Vagina (tissue), 2 donors: ENCODE measurements around the gene VSTM4. TPM values are rescaled to one million over a fixed set of nuclear protein-coding genes. Genes with fewer than 3 reads are reported as not detected.

Experiments
- DNase-seq, 2 donors: peaks; one replicate each; pipeline ENCODE4 v3.0.0-alpha.2; 2017; ENCODE audit errors: extremely low spot score in 2 of 2
- H3K27ac ChIP-seq: fragments of 200-600 bp; sonication (generic); one replicate; pipeline ENCODE4 v1.5.1; 2019
- H3K27me3 ChIP-seq: fragments of 200-600 bp; sonication (generic); one replicate; pipeline ENCODE4 v1.5.1; 2019
- H3K36me3 ChIP-seq, 2 donors: fragments of 200-600 bp; sonication (generic); one replicate each; pipeline ENCODE4 v1.5.1; 2017 to 2019
- H3K4me1 ChIP-seq: fragments of 200-600 bp; sonication (generic); one replicate; pipeline ENCODE4 v1.5.1; 2019
- H3K4me3 ChIP-seq, 2 donors: fragments of 200-600 bp; sonication (generic); 1 replicate in 1 of 2; 2 replicates in 1 of 2; pipeline ENCODE4 v1.5.1; 2016 to 2019
- H3K9me3 ChIP-seq: fragments of 200-600 bp; sonication (generic); one replicate; pipeline ENCODE4 v1.5.1; 2019
- CTCF ChIP-seq, 3 experiments: fragments of 450-650 bp in 2 of 3; fragments of 200-600 bp in 1 of 3; sonication (generic) in 1 of 3; IDR thresholded peaks; one replicate each; pipeline ENCODE4 v1.5.1; 2017 to 2019; ENCODE audit warnings: antibody characterized with exemption in 3 of 3, mild to moderate bottlenecking in 2 of 3, moderate library complexity in 2 of 3
- POLR2A ChIP-seq, 2 donors: fragments of 450-650 bp; IDR thresholded peaks; one replicate each; pipeline ENCODE4 v1.6.1; 2017; ENCODE audit warnings: antibody characterized with exemption in 2 of 2, mild to moderate bottlenecking in 2 of 2, moderate library complexity in 2 of 2
- POLR2AphosphoS5 ChIP-seq, 2 donors: sonication (generic); formaldehyde crosslinking; IDR thresholded peaks; one replicate each; pipeline ENCODE4 v1.9.0; 2017; ENCODE audit warnings: antibody characterized with exemption in 2 of 2, mild to moderate bottlenecking in 2 of 2, low read depth in 1 of 2; ENCODE audit not compliant: insufficient read depth in 1 of 2
- intact Hi-C: fragments of 100-400 bp; cut with DNase I; formaldehyde crosslinking; loops from one replicate; pipeline ENCODE4 v1.15.1; 2023
- total RNA-seq: library from RNA; depleted of rRNA; stranded (reverse); fragments of >200 nt; gene quantifications from one replicate; pipeline ENCODE4 v1.2.3, GENCODE V29; 2016

Gene VSTM4
- total RNA-seq, 1 donor from 2014 or later, result 14.0 TPM

- Histone ChIP-seq H3K27me3 (no peaks in the 10 kb centered on the region), H3K36me3 (no peaks in the 10 kb centered on the region), H3K4me3 (peak overlapping the region in 1 of 2 donors; percentile 12), H3K9me3 (no peaks in the 10 kb centered on the region), H3K4me1 (peaks cover 78% of the 10 kb centered on the region), H3K27ac (no peak overlapping the region)
- peak in 1 of 2 donors; percentile 80 for DNase-seq
- intact Hi-C loops, result no loop called here
- TF ChIP-seq CTCF (IDR thresholded peaks at IDR 0.05) (no peak), POLR2AphosphoS5 (IDR thresholded peaks at IDR 0.05; ENCODE audit: insufficient read depth in 1 of 2, low read depth in 1 of 2) (peak in 1 of 2 donors; percentile 65)
Observed at GRCh38 chr10:49109669-49110340, 5.5 kb downstream of the VSTM4 start.

- DNase-seq, result peak in 1 of 2 donors; percentile 74
- H3K4me1 ChIP-seq, result peaks cover 72% of the 10 kb centered on the region
- no peak overlapping the region for H3K27ac ChIP-seq
- TF ChIP-seq CTCF (IDR thresholded peaks at IDR 0.05) (no peak), POLR2AphosphoS5 (IDR thresholded peaks at IDR 0.05; ENCODE audit: insufficient read depth in 1 of 2, low read depth in 1 of 2) (no peak), POLR2A (IDR thresholded peaks at IDR 0.05) (no peak)
- no peak overlapping the region for H3K4me3 ChIP-seq
- intact Hi-C loops, result no loop called here
- no peaks in the 10 kb centered on the region for H3K36me3 ChIP-seq
- H3K9me3 ChIP-seq, result no peaks in the 10 kb centered on the region
- no peaks in the 10 kb centered on the region for H3K27me3 ChIP-seq
Observed at GRCh38 chr10:49108656-49109055, 6.7 kb downstream of the VSTM4 start.

- Histone ChIP-seq H3K9me3 (no peaks in the 10 kb centered on the region), H3K4me1 (peaks cover 65% of the 10 kb centered on the region), H3K36me3 (no peaks in the 10 kb centered on the region), H3K4me3 (no peak overlapping the region), H3K27me3 (no peaks in the 10 kb centered on the region), H3K27ac (no peak overlapping the region)
- TF ChIP-seq POLR2AphosphoS5 (IDR thresholded peaks at IDR 0.05; ENCODE audit: insufficient read depth in 1 of 2, low read depth in 1 of 2) (no peak), CTCF (IDR thresholded peaks at IDR 0.05) (no peak), POLR2A (IDR thresholded peaks at IDR 0.05) (no peak)
- intact Hi-C loops, result no loop called here
- DNase-seq, result peak in 1 of 2 donors; percentile 62
Observed at GRCh38 chr10:49107887-49108267, 7.4 kb downstream of the VSTM4 start.

- TF ChIP-seq POLR2A (IDR thresholded peaks at IDR 0.05) (no peak), CTCF (IDR thresholded peaks at IDR 0.05) (no peak), POLR2AphosphoS5 (IDR thresholded peaks at IDR 0.05; ENCODE audit: insufficient read depth in 1 of 2, low read depth in 1 of 2) (no peak)
- Histone ChIP-seq H3K4me1 (peaks cover 59% of the 10 kb centered on the region), H3K9me3 (no peaks in the 10 kb centered on the region), H3K27me3 (no peaks in the 10 kb centered on the region), H3K36me3 (no peaks in the 10 kb centered on the region), H3K27ac (no peak overlapping the region), H3K4me3 (no peak overlapping the region)
- DNase-seq, result peak in 1 of 2 donors; percentile 80
- intact Hi-C loops, result no loop called here
Observed at GRCh38 chr10:49107111-49107886, 8.0 kb downstream of the VSTM4 start.

GRCh38 chr10:49106451-49106850 lies 8.9 kb downstream of the VSTM4 start:
- DNase-seq, result peak in 1 of 2 donors; percentile 85
- no peaks in the 10 kb centered on the region for H3K9me3 ChIP-seq
- TF ChIP-seq POLR2A (IDR thresholded peaks at IDR 0.05) (no peak), CTCF (IDR thresholded peaks at IDR 0.05) (no peak), POLR2AphosphoS5 (IDR thresholded peaks at IDR 0.05; ENCODE audit: insufficient read depth in 1 of 2, low read depth in 1 of 2) (no peak)
- H3K36me3 ChIP-seq, result no peaks in the 10 kb centered on the region
- peaks cover 51% of the 10 kb centered on the region for H3K4me1 ChIP-seq
- H3K27me3 ChIP-seq, result no peaks in the 10 kb centered on the region
- no peak overlapping the region for H3K27ac ChIP-seq
- no peak overlapping the region for H3K4me3 ChIP-seq
- intact Hi-C loops, result no loop called here
